HG02763 (cell line): ENCODE measurements around the gene MRTFA.

Source experiments
- ATAC-seq: cut with Tn5 transposase; IDR thresholded peaks from one replicate; pipeline ENCODE4 v1.9.1; 2021; ENCODE audit warnings: mild to moderate bottlenecking, moderate library complexity; ENCODE audit not compliant: unreplicated experiment

The MRTFA gene

DNA sequence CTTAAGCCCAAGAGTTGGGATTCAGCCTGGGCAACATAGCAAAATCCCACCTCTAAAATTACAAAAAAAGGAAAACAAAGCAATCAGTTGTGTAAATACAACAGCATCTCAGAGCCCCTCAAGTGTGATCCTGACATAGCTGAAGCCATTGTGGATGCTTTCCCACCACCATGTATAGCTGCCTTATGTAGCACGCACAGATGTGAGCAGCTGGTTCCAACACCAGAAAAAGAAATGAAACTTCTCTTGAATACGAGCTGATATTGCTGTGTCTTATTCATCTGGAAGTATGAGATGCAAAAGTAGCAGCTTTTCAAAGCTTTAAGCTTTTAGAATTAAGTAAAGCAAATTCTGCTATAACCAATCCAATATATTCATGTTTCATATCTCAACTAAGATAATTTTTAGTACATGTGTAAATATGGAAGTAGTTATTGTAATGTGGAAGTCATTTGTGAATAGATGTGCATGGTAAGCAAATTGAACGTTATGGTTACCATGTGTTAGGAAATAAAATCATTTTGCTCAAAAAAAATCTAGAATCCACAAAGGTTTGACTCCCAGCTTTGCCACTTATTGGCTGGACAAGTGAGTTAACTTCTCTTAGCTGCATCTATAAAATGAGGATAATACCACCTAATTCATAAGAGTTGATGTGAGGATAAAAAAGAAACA is 203.0 kb downstream of the MRTFA start:
- no peak for ATAC-seq

DNA sequence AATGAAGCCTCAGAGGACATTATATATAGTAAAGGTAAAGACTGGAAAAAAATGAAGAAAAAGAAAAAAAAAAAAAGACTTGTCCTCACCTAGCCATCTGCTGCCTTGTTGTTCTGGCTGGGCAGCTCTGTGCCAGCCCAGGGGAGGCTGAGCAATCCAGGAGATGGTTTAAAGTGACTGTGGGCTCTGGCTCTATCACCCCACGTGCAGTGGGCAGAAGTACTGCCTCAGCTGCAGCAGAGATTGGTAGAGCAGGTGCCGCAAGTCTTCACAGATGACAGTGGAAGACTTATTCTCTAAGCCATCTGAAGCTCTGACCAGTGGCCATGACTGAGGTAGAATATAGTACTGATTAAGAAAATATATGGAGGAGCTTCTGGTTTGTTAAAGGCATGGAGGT is 203.9 kb downstream of the MRTFA start:
- ATAC-seq: no peak

DNA sequence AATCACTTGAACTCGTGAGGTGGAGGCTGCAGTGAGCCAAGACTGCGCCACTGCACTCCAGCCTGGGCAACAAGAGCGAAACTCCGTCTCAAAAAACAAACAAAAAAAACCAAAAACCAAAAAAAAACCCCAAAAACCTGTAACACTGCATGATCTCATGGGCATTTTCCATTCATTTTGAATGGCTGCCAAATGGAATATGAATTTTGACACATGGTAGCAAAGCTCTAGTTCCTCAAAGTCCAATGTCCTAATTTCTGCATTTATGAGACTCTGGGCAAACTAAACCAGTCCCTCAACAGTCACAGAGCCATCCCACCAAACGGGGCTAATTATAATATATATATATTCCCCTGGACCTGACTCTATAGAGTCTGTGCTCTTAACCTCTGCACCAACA is 204.4 kb downstream of the MRTFA start:
- no peak for ATAC-seq

DNA sequence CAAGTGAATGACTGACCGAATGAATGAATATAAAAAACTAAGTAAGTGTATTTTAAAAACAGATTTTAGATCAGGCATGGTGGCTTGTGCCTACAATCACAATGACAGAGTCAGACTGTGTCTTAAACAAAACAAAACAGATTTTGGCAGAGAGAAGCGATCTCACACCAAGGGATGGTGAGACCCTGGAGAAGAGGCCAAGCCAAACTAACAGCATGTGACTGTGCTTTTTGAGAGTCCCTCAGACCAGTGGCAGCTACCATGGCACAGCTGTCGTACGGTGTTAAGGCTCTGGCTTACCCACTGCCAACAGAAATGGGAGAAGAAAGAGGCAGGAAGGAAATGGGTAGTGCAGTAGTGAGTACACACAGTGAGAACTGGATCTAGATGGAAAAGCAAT is 205.5 kb downstream of the MRTFA start:
- ATAC-seq: no peak

DNA sequence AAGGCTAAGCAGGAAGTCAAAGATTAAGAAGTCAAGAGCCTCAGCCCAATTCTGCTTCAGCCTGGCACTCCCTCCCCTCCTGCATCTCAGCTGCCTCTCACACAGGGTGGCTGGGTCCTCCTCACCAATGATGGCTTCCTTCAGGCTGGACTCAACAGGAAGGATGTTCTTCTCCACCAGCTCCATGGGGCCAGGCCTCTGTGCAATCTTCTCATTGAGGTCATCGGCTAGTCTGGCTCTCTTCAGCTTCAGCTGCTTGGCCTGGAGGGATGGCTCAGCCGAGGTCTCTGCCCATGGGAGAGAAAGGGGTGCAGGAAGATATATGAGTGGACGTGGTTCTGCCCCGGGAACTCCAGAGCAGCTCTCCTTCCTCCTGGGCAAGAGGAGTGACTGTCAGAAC is 207.0 kb downstream of the MRTFA start:
- ATAC-seq: no peak

DNA sequence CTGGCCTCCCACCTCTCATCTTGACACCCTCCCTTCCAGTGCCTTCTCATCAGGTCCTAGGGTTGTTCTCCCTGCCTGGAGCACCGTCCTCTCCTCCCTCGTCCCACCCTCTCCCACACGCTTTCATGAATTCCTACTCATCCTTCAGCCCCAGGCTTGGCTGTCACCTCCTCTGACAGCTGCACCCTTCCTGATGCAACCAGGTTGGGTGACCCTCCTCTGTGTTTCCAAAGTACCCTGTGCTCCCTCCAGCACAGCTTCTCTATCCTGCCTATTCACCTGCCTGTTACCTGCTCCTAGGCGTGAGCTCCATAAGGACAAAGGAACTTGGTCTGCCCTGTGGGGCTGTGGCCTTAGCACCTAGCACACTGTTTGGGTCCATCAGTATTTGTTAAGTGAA is 207.7 kb downstream of the MRTFA start:
- ATAC-seq: no peak

DNA sequence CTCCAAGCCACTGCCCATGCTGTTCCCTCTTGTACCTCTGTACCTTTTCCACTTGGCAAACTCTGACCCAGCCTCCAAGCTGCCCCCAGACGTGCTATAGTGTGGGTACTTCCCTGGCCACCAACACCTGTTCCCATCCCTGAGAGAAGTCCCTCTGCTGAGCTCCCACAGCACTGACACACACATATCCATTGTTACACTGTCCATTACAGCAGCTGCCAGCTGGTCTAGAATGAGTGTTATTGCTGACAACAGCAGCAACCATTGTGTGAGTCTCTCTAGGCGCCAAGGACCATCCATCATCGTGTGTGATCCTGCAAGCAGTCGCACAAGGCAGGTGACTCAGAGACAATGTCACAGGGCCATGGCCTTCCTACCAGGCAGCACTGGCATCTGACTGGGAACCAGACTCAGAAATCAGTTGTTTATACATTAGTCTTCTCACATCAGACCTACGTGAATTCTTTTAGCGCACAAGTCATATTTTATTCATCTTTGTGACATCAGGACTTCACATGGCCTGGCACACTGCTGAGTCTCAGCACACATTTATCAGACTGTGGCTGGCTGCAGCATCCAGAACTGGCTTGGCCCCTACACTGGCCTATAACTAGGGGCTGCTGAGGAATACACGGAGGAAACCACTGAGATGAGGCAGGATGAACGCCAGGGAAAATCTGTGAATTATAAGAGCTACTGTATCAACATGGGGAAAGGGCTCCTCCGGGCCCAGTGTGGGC is 209.8 kb downstream of the MRTFA start:
- ATAC-seq: no peak

DNA sequence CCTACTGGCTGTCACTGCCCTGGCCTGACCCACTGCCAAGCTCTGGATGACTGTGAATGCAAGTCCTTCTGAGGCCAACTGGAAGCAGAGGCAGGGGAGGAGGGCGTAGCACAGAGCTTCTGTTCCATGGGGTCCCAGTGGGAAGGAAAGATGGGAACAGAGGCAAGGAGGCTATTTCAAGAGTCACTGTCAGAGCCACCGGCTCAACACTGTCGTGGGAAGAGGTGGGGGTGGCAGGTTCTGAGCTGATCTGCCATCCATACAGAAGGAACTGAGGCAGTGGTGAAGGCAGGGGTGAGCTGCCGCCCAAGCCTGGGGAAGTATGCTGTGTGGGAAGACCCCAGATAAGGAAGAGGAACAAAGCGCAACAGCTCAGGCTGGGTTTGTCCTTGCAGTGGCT is 211.4 kb downstream of the MRTFA start:
- ATAC-seq: no peak

DNA sequence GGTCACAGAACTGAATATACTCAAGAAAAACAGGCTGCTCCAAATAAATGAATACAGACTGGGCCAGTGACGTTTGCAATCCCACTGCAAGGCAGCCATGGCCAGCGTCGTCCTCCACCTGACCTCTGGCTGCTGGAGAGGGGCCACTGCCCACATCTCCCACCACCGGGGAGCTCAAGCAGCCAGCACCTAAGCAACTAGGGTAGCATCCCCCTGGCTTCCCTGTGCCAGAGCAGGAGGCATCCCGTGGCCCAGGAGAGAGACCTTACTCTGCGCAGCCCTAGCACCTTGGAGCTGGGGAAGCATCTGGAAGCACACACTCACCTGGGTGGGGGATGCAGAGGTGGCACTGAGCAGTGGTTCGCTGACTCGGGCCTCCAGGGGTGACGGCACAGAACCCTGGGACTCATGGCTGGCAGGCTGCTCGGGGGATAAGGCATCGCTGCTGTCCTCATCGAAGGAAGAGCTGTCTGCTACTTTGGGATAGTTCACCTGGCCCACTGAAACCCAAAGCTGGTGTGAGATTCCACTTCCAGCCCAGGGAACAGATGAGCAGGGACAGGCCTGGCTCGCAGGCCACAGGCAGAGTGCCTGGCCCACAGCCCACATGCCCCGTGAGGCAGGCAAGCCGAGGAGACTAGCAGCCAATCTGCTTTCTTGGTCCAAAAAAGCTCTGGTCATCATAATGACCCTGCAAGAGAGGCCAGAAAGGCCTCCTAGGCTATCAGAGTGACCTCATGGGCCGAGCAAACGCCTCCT is 212.5 kb downstream of the MRTFA start:
- ATAC-seq: no peak

DNA sequence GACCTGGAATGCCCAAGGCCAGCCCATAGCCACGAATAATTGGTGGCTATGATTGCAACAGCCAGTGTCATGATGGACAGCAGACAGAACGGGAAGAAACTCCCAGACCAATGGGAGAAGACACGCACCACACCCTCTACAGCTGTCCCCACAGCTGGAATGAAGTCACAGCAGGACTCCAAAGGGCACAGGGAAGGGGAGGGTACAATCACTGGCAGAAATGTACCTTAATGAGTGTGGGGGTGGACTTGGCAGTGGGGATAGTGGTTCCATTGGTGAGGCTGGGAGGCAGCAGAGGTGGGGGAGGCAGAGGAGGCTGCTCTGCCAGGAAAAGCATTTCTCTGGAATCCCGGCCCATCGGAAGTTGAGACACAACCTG is 213.2 kb downstream of the MRTFA start:
- no peak for ATAC-seq

DNA sequence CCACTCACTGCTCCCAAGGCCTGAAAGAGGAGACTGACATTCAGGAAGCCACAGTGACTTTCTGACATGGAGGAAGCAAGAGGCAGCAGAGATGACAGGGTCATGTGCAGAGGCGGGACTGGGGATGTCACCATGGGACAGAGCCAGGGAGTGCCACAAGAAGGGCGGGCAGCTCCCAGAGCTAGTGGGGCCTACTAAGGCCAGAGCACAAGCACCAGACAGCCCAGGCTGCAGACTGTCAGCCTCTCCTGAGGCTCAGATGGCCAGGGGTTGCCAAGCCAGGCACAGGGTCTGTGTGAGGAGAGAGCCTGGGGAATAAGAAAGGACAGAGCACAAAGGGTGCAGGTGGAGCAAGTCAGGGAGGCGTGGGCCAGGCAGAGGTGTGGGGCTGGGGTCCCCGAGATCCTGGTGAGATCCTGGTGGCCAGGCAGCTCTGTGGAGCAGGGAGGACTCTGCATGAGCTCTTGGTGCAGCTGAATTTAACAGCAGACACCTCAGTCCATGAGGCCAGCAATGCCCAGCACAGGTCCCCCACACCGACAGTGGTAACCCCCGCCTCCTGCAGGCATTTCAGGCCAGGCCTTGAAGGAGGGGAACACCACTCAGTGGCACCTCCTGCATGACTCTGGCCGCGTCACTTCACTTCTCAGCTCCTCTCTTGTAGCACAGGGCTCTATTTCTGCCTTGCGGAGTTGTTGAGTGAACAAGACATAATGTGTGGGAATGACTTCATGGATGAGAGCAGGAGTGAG is 213.8 kb downstream of the MRTFA start:
- no peak for ATAC-seq

DNA sequence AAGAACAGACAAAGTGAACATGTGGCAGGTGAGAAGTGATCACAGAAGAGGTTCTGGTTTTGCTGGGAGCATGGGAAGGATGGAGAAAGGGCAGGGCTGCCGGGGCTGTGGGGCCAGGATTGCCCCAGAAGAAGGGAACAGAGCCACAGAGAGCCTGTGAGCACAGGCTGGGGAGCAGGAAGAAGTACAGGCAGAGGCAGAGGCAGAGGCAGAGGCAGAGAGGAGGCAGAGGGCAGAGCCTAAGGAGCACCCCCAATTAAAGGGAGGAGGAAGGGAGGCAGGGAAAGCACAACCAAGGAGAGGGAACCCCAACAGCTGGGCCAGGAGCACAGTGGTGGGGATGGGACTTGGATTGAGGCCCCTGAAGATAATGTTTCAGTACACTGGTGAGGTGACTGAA is 214.6 kb downstream of the MRTFA start:
- ATAC-seq: no peak

DNA sequence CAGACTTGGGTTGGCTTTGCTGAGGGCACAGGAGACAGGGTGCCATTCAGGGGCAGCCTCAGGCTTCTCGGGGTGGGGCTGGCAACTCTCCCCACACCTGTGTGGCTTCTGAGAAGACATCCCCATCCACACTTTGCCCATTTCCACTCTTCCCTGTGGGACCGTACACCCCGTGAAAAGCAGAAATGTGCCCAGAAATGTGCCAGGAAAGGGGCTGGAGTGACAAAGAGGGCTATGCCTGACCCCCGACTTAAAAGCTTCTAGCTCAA is 215.5 kb downstream of the MRTFA start:
- ATAC-seq: no peak

DNA sequence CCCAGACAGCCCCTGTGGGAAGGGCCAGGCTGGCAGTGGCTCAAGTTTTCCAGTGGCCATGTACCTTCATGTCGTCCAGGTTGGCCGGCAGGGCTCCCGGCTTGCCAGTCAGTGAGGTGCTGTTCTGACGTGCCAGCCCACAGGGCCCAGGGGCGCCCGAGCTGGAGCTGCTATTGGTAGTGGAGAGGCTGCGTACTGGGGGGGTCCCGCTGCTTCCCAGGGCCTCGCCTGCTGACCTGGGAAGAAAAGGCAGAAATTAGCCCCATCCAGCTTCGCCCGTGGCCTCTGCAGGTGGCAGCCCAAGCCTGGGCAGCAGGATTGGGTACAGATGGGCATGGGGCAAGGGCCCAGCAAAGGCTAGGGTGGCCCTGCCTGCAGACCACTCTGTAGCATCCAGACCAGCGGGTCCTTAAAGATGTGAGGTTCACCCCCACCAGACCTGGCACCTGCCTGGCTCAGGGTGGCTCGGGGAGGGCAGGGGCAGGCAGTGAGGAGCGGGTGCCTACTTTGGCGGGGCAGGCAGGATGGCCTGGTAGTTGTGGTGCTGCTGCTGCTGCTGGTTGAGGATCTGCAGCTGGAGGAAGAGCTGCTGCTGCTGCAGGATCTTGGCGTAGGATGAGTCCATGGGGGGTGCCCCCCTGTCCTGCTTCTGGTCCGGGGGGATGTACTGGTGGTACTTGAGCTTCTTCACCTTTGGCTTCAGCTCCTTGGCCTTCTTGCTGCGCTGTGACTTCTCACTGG is 216.0 kb downstream of the MRTFA start:
- ATAC-seq: no peak

DNA sequence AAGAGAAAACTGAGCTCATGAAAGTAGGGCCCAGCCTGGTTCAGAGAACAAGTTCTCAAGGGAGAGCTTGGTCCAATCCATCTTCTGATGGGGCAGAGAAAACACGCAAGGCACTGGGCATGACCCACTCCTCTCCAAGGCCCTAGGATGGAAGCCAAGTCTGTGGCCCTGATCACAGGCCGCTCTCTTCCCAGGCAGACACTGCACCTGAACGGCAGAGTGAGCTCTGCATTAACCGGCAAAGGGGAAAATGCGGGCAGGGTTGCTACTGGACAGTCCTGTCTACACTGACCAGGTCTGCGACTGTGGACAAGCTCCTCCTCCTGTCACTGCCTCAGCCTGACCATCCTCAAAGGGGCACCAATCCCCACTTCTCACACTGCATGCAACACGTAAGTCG is 216.8 kb downstream of the MRTFA start:
- no peak for ATAC-seq

DNA sequence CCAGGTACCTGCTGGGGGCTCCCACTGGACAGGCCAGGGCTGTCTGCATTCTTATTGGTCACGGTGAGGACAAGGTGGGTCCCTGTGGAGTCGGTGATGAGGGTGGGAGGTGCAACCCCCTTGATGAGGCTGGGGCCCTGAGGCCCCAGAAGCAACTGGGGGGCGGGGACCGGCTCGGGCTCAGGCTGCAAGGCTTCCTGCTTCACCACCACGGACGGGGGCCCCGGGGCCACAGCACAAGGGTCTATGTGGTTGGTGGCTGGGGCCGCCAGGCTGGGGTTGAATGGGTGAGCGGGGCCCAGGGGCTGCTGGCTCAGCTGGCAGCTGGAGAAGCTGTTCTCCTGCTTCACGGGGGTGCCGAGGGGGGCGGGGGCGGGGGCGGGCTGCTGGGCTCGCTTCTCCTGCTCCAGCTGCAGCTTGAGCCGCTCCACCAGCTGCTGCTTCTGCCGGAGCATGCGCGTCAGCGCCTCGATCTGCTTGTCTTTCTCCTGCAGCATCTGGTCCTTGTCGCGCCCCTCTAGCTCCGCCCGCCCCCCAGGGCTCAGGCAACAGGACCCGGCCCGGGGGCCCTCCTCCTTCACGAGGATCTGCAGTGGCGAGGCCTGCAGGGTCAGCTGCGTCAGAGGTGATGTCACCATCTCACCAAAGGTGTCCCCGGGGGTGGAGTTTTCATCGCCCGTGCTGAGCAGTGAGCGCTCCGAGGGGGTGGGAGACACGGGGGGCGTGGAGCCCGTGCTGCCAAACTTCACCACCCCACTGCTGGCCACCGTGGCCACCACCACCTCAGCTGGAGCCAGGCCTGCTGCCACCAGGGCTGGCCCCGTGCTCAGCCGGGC is 217.9 kb downstream of the MRTFA start:
- ATAC-seq: no peak

DNA sequence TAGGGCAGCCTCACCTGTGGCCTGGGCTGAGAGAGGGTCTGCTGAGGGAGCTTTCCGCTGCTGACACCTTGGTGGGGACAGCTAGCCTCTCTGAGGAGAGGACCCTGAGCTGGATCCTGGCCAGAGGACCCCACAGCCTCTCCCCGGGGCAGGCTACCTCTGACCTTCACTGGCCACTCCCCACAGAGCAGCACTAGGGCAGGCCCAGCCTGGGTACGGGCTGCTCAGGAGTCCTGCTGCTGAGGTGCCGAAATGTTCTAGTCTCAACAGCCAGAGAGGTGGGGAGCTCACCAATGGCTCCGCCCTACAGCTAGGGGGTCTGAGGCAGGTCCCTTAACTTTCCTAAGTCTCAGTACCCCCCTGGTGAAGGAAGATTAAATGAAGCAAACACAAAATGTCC is 218.6 kb downstream of the MRTFA start:
- ATAC-seq: no peak

DNA sequence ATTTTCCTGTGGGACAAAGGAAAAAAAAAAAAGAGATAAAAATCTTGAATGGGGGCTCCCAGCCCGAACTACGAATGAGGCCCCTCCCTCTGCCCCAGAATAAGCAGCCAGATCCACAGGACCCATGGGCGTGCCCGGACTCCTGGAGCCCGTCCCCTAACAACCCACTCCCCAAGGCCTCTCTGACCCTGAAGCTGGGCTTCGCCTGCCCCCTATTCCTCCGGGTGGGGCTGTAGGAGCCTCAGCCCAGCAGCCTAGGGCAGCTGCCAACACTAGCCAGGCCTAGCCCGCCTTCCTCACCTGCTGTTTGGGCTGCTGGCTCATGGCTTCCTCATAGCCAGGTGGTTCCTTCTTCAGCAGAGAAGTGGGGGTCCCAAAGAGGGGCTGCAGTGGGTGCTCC is 219.5 kb downstream of the MRTFA start:
- ATAC-seq: no peak

DNA sequence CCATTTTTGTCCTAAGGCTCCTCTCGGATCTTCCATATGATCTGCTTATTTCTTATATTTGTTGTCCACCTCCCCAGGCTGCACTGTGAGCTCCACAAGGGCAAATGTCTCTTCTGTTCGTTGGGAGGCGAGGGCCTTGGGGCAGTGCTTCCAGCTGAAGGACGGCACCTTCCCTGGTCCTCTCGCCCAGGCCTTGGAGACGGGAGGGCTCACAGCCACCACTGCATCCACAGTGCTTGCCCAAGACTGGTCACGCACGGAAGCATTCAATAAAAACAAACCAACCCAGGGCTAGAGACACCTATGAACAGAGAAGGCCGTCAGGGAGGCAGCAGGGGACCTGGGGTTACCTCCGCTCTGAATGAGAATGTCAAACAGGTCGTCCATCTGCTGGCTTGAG is 219.9 kb downstream of the MRTFA start:
- no peak for ATAC-seq

DNA sequence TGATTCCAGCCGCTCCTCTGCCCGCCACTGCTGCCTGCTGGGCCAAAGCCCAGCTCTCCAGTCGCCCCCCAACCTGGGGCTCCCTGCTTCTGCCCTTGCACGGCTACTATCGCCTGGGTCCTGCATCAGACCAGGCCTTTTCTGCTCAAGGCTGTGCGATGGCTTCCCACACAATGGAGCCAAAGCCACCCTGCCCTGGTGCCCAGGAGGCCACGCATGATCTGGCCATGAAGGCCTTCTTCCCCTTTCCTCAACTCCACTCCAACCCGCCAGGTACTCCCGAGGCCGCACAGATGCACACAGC is 220.3 kb downstream of the MRTFA start:
- ATAC-seq: no peak
